Measurements from ENCODE around the gene TULP4.

The TULP4 gene

DNA sequence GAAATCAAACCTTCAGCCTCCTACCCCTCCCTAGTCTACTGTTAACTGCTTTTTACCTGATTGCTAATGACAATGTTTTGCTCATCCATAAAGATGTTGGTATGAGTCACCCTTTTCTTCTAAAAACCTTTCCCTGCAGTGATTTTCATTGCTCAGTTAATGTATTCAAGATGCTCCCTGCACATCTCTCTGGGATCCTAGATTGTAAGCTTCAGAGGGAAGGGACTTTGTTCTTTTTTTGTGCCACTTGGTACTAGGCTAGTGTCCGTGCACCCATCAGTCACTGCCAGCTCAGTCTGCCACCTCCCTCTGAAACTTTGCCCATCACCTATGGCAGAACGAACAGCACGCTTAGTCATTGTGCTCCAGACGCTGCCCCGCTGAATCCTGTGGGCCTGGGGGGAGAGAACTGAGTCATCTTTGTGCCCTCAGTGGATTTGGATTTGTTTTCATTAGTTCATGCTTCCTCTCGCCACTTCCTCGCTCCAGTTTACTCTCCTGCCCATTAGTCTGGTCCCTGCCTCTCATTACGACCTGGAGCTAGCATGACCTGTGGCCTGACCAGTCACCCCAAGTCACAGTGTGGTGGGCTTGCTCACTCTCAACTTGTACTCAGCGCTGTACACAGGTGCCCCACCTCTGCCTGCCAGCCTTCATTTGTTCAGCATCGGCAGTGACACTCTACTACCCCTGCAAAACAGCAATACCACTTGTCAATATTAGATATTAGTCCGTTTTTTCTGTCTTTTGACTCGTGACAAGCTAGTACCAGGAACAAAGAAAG is 169.6 kb downstream of the TULP4 start:
- Histone ChIP-seq H2BK120ac (ENCODE audit: low read depth, low read length) (no peak overlapping the region), H4K8ac (ENCODE audit: low read depth, low read length) (no peak overlapping the region), H3K23ac (ENCODE audit: low read length) (no peak overlapping the region), H3K56ac (ENCODE audit: low read length) (no peak overlapping the region), H3K4me1 (ENCODE audit: control insufficient read depth, low read depth, low read length) (no peaks in the 10 kb centered on the region), H2BK5ac (ENCODE audit: low read length) (no peak overlapping the region), H2BK15ac (replicated peaks; ENCODE audit: low read depth) (no peak overlapping the region), H3K4ac (ENCODE audit: low read depth, low read length) (no peak overlapping the region), H3K18ac (ENCODE audit: low read length) (no peak overlapping the region), H3K4me2 (ENCODE audit: low read length) (no peak overlapping the region), H3K79me1 (ENCODE audit: low read length) (no peaks in the 10 kb centered on the region), H3K36me3 (ENCODE audit: control insufficient read depth, insufficient read depth, low read length) (peaks cover 2% of the 10 kb centered on the region), H3K27ac (ENCODE audit: low read depth, low read length) (no peak overlapping the region), H3K4me3 (ENCODE audit: low read length) (no peak overlapping the region), H3K9ac (ENCODE audit: low read length) (no peak overlapping the region), H3K79me2 (ENCODE audit: control insufficient read depth, insufficient read depth, low read length) (no peaks in the 10 kb centered on the region), H3K27me3 (ENCODE audit: insufficient read depth, low read length, poor library complexity) (no peaks in the 10 kb centered on the region), H4K5ac (ENCODE audit: low read length) (no peak overlapping the region), H2AK5ac (ENCODE audit: low read length) (no peak overlapping the region)
- no CpG with 5 or more reads among the region's 12 CpGs for WGBS (ENCODE audit: extremely low coverage, insufficient coverage, low lambda C conversion rate)
- DNase-seq: peak; percentile 22

DNA sequence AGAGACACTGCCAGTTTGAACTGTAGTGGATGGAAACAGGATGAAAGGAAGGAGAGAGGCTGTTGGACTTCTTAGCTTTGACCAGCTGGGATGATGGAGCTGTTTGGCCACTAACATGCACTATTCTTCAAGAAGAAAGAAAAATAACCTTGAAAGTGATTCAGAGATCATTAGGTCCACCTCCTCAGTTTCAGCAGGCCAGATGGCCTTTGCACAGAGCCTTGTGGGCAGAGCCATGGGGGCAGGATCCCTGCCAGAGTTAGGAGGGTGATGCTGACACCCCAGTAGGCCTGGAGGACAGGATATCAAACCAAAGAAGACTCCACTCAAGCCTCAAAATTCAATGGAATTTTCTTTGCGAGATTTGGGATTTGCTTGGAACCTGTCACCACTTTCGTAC is 173.2 kb downstream of the TULP4 start:
- no peak overlapping the region for H4K5ac ChIP-seq (ENCODE audit: low read length)
- no peak overlapping the region for H2BK15ac ChIP-seq (replicated peaks; ENCODE audit: low read depth)
- no peak overlapping the region for H2AK5ac ChIP-seq (ENCODE audit: low read length)
- no peak overlapping the region for H3K27ac ChIP-seq (ENCODE audit: low read depth, low read length)
- H3K27me3 ChIP-seq (ENCODE audit: insufficient read depth, low read length, poor library complexity): no peaks in the 10 kb centered on the region
- no peak overlapping the region for H3K56ac ChIP-seq (ENCODE audit: low read length)
- no peaks in the 10 kb centered on the region for H3K79me1 ChIP-seq (ENCODE audit: low read length)
- H3K9ac ChIP-seq (ENCODE audit: low read length): no peak overlapping the region
- H2BK120ac ChIP-seq (ENCODE audit: low read depth, low read length): no peak overlapping the region
- H3K4me3 ChIP-seq (ENCODE audit: low read length): no peak overlapping the region
- H3K79me2 ChIP-seq (ENCODE audit: control insufficient read depth, insufficient read depth, low read length): no peaks in the 10 kb centered on the region
- no peak overlapping the region for H4K8ac ChIP-seq (ENCODE audit: low read depth, low read length)
- WGBS (ENCODE audit: extremely low coverage, insufficient coverage, low lambda C conversion rate): no CpG with 5 or more reads among the region's 2 CpGs
- no peak for DNase-seq
- no peak overlapping the region for H3K23ac ChIP-seq (ENCODE audit: low read length)
- H3K36me3 ChIP-seq (ENCODE audit: control insufficient read depth, insufficient read depth, low read length): peaks cover 2% of the 10 kb centered on the region
- no peak overlapping the region for H3K18ac ChIP-seq (ENCODE audit: low read length)
- H3K4me2 ChIP-seq (ENCODE audit: low read length): no peak overlapping the region
- no peaks in the 10 kb centered on the region for H3K4me1 ChIP-seq (ENCODE audit: control insufficient read depth, low read depth, low read length)
- no peak overlapping the region for H3K4ac ChIP-seq (ENCODE audit: low read depth, low read length)
- H2BK5ac ChIP-seq (ENCODE audit: low read length): no peak overlapping the region

DNA sequence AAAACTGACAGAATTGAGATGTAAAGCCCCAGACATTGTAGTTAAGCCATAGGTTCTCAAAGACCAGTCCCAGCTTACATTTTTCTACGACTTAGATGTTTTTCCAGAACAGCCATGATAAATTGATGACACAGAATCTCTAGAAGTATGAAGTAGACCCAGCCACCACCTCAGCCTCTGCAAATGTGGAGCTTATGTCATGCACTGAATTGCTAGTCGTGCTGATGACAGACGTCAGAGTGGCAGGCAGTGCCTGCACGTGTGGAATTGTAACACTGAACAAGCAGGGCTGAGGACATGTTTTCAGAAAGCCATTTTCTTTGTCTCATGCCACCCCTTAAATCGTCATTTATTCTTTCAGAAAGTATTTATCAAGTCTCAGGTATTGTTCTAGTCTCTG is 175.2 kb downstream of the TULP4 start:
- no peak overlapping the region for H3K18ac ChIP-seq (ENCODE audit: low read length)
- DNase-seq: no peak
- no peak overlapping the region for H3K9ac ChIP-seq (ENCODE audit: low read length)
- no peak overlapping the region for H3K27ac ChIP-seq (ENCODE audit: low read depth, low read length)
- H3K4me2 ChIP-seq (ENCODE audit: low read length): no peak overlapping the region
- H3K79me2 ChIP-seq (ENCODE audit: control insufficient read depth, insufficient read depth, low read length): no peaks in the 10 kb centered on the region
- H3K4me3 ChIP-seq (ENCODE audit: low read length): no peak overlapping the region
- no peak overlapping the region for H3K4ac ChIP-seq (ENCODE audit: low read depth, low read length)
- no peak overlapping the region for H2BK120ac ChIP-seq (ENCODE audit: low read depth, low read length)
- H3K79me1 ChIP-seq (ENCODE audit: low read length): no peaks in the 10 kb centered on the region
- H2AK5ac ChIP-seq (ENCODE audit: low read length): no peak overlapping the region
- H3K27me3 ChIP-seq (ENCODE audit: insufficient read depth, low read length, poor library complexity): no peaks in the 10 kb centered on the region
- no peaks in the 10 kb centered on the region for H3K4me1 ChIP-seq (ENCODE audit: control insufficient read depth, low read depth, low read length)
- H3K23ac ChIP-seq (ENCODE audit: low read length): no peak overlapping the region
- no peak overlapping the region for H4K8ac ChIP-seq (ENCODE audit: low read depth, low read length)
- no peaks in the 10 kb centered on the region for H3K36me3 ChIP-seq (ENCODE audit: control insufficient read depth, insufficient read depth, low read length)
- no peak overlapping the region for H3K56ac ChIP-seq (ENCODE audit: low read length)
- no CpG with 5 or more reads among the region's 5 CpGs for WGBS (ENCODE audit: extremely low coverage, insufficient coverage, low lambda C conversion rate)
- H2BK5ac ChIP-seq (ENCODE audit: low read length): no peak overlapping the region
- H4K5ac ChIP-seq (ENCODE audit: low read length): no peak overlapping the region
- no peak overlapping the region for H2BK15ac ChIP-seq (replicated peaks; ENCODE audit: low read depth)

DNA sequence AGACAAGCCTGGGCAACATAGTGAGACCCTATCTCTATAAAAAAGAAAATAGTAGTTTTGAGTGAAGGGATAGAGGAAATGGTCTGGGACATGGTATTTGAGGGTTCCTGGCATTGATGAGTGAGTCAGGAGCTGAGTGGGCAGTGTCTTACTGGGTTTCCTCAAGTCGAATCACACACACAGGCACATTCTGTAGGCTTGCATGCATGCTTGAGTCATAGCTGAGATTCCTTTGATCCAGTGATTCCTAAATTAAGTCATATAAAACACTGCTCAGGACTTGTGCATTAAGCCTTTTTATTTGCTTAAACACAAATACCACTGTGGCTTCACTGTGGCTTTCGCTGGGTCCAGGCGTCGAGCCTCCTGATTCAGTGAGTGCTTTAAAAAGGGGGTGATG is 175.8 kb downstream of the TULP4 start:
- no peak overlapping the region for H2AK5ac ChIP-seq (ENCODE audit: low read length)
- H3K27me3 ChIP-seq (ENCODE audit: insufficient read depth, low read length, poor library complexity): no peaks in the 10 kb centered on the region
- peak; percentile 9 for DNase-seq
- H4K5ac ChIP-seq (ENCODE audit: low read length): no peak overlapping the region
- no peaks in the 10 kb centered on the region for H3K79me2 ChIP-seq (ENCODE audit: control insufficient read depth, insufficient read depth, low read length)
- no CpG with 5 or more reads among the region's 4 CpGs for WGBS (ENCODE audit: extremely low coverage, insufficient coverage, low lambda C conversion rate)
- no peak overlapping the region for H3K56ac ChIP-seq (ENCODE audit: low read length)
- H3K79me1 ChIP-seq (ENCODE audit: low read length): no peaks in the 10 kb centered on the region
- no peak overlapping the region for H3K4ac ChIP-seq (ENCODE audit: low read depth, low read length)
- H3K4me3 ChIP-seq (ENCODE audit: low read length): no peak overlapping the region
- H2BK15ac ChIP-seq (replicated peaks; ENCODE audit: low read depth): no peak overlapping the region
- H2BK120ac ChIP-seq (ENCODE audit: low read depth, low read length): no peak overlapping the region
- H4K8ac ChIP-seq (ENCODE audit: low read depth, low read length): no peak overlapping the region
- no peak overlapping the region for H3K9ac ChIP-seq (ENCODE audit: low read length)
- H3K18ac ChIP-seq (ENCODE audit: low read length): no peak overlapping the region
- no peaks in the 10 kb centered on the region for H3K36me3 ChIP-seq (ENCODE audit: control insufficient read depth, insufficient read depth, low read length)
- no peak overlapping the region for H2BK5ac ChIP-seq (ENCODE audit: low read length)
- H3K27ac ChIP-seq (ENCODE audit: low read depth, low read length): no peak overlapping the region
- H3K4me2 ChIP-seq (ENCODE audit: low read length): no peak overlapping the region
- no peaks in the 10 kb centered on the region for H3K4me1 ChIP-seq (ENCODE audit: control insufficient read depth, low read depth, low read length)
- H3K23ac ChIP-seq (ENCODE audit: low read length): no peak overlapping the region

DNA sequence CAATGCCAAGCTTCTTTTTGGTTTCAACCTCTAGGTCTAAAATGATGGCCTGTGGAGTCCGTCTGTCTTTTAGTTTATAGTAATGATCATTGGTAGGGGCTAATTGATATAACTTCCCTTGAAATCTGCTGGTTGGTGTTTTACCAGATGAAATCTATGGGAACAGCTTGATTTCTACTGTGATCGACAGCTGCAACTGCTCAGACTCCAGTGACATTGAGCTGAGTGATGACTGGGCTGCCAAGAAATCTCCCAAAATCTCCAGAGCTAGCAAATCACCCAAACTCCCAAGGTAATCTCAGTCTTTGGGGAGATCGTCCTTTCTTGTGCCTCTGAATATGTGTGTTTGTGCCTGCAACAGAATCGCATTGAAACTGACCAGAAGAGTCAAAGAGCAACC is 177.2 kb downstream of the TULP4 start:
- Histone ChIP-seq H3K79me1 (ENCODE audit: low read length) (no peaks in the 10 kb centered on the region), H2BK120ac (ENCODE audit: low read depth, low read length) (no peak overlapping the region), H3K9ac (ENCODE audit: low read length) (no peak overlapping the region), H2BK5ac (ENCODE audit: low read length) (no peak overlapping the region), H3K56ac (ENCODE audit: low read length) (no peak overlapping the region), H4K5ac (ENCODE audit: low read length) (no peak overlapping the region), H3K4me3 (ENCODE audit: low read length) (no peak overlapping the region), H4K8ac (ENCODE audit: low read depth, low read length) (no peak overlapping the region), H3K79me2 (ENCODE audit: control insufficient read depth, insufficient read depth, low read length) (no peaks in the 10 kb centered on the region), H2AK5ac (ENCODE audit: low read length) (no peak overlapping the region), H3K4ac (ENCODE audit: low read depth, low read length) (no peak overlapping the region), H3K23ac (ENCODE audit: low read length) (no peak overlapping the region), H3K36me3 (ENCODE audit: control insufficient read depth, insufficient read depth, low read length) (no peaks in the 10 kb centered on the region), H3K18ac (ENCODE audit: low read length) (no peak overlapping the region), H3K27me3 (ENCODE audit: insufficient read depth, low read length, poor library complexity) (no peaks in the 10 kb centered on the region), H3K4me1 (ENCODE audit: control insufficient read depth, low read depth, low read length) (no peaks in the 10 kb centered on the region), H3K4me2 (ENCODE audit: low read length) (no peak overlapping the region), H3K27ac (ENCODE audit: low read depth, low read length) (no peak overlapping the region), H2BK15ac (replicated peaks; ENCODE audit: low read depth) (no peak overlapping the region)
- no CpG with 5 or more reads among the region's 4 CpGs for WGBS (ENCODE audit: extremely low coverage, insufficient coverage, low lambda C conversion rate)
- DNase-seq: no peak

DNA sequence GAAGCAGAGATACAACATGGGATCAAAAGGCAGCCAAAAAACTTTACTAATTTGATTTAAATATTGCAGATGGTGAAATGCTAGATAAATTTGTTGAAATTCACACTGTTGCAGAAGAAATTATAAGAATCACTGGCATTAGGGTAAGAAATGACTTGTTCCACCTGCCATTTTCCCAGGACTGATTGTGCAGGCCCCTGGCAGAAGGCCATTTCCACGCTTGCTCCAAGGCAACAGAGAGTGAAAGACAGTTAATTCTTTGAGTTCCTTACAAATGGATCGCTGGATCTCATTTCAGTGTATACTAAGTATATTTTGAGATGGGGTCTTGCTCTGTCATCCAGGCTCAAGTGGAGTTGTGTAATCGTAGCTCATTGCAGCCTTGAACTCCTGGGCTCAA is 180.6 kb downstream of the TULP4 start:
- Histone ChIP-seq H2BK120ac (ENCODE audit: low read depth, low read length) (no peak overlapping the region), H3K27me3 (ENCODE audit: insufficient read depth, low read length, poor library complexity) (no peaks in the 10 kb centered on the region), H3K79me2 (ENCODE audit: control insufficient read depth, insufficient read depth, low read length) (no peaks in the 10 kb centered on the region), H3K36me3 (ENCODE audit: control insufficient read depth, insufficient read depth, low read length) (no peaks in the 10 kb centered on the region), H3K56ac (ENCODE audit: low read length) (no peak overlapping the region), H4K5ac (ENCODE audit: low read length) (no peak overlapping the region), H3K4me1 (ENCODE audit: control insufficient read depth, low read depth, low read length) (no peaks in the 10 kb centered on the region), H2BK5ac (ENCODE audit: low read length) (no peak overlapping the region), H3K18ac (ENCODE audit: low read length) (no peak overlapping the region), H2BK15ac (replicated peaks; ENCODE audit: low read depth) (no peak overlapping the region), H3K79me1 (ENCODE audit: low read length) (no peaks in the 10 kb centered on the region), H3K9ac (ENCODE audit: low read length) (no peak overlapping the region), H3K27ac (ENCODE audit: low read depth, low read length) (no peak overlapping the region), H3K23ac (ENCODE audit: low read length) (no peak overlapping the region), H4K8ac (ENCODE audit: low read depth, low read length) (no peak overlapping the region), H3K4me2 (ENCODE audit: low read length) (no peak overlapping the region), H3K4ac (ENCODE audit: low read depth, low read length) (no peak overlapping the region), H3K4me3 (ENCODE audit: low read length) (no peak overlapping the region), H2AK5ac (ENCODE audit: low read length) (no peak overlapping the region)
- WGBS (ENCODE audit: extremely low coverage, insufficient coverage, low lambda C conversion rate): no CpG with 5 or more reads among the region's 3 CpGs
- DNase-seq: no peak
